NCI-H1694 (cell line): ENCODE measurements around the gene WDR5.

Experiments used
- DNase-seq: peaks from one replicate; lab custom pipeline; 2025; lab: John Stamatoyannopoulos, UW

WDR5 gene

GRCh38 chr9:134159566-134160245 is 23.8 kb downstream of the WDR5 start:
- DNase-seq: no peak

DNA sequence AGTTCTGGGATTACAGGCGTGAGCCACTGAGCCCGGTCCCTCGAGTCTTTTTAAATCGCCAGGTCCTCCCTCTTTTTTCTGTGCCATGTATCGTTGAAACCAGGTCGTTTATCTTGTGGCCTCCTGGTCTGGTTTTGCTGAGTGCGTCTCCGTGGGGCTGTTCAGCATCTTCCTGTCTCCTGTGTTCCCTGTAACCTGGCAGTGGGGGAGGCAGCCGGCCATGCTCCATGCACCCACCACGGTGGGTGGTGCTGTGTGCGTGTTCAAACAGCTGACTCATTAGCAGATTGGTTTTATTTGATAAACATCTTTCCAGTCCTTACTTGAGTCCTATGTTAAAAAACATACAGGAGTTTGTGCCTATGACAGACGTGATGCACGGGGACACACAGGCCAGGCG is 25.8 kb downstream of the WDR5 start:
- no peak for DNase-seq

DNA sequence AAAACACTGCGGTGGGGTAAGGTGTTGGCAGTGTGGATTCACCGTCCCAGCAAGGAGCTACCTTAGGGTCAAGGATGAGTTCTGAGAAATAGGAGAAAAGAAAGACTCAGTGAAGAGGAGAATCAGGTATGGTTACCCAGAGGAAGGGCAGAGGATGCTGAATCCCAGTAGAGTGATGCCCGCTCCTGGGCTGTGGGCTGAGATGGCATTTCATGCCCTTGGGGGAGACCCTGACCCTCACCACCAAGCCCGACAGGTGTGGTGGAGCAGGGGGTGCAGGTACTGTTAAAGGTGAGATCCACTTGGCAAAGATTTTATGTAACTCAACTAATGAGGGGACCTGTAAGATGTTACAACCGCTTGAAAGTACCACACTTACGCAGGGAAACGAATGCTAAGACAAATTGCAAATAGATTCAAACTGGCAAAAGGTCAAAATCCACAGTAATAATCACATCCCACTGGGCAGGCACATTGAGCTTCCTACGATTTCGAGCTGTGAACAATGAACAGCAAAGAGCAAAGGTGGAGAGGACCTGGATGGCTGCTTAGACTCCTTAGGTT is 26.4 kb downstream of the WDR5 start:
- DNase-seq: no peak

- DNase-seq: no peak
Observed at GRCh38 chr9:134162926-134163370, 27.1 kb downstream of the WDR5 start.

- DNase-seq: no peak
Observed at GRCh38 chr9:134163371-134164196, 27.7 kb downstream of the WDR5 start.

- no peak for DNase-seq
Observed at GRCh38 chr9:134164879-134165278, 29.0 kb downstream of the WDR5 start.

GRCh38 chr9:134165357-134166315 is 29.8 kb downstream of the WDR5 start:
- no peak for DNase-seq

- no peak for DNase-seq
Observed at GRCh38 chr9:134166374-134166773, 30.5 kb downstream of the WDR5 start.

GRCh38 chr9:134167530-134167931 is 31.6 kb downstream of the WDR5 start:
- DNase-seq: no peak

DNA sequence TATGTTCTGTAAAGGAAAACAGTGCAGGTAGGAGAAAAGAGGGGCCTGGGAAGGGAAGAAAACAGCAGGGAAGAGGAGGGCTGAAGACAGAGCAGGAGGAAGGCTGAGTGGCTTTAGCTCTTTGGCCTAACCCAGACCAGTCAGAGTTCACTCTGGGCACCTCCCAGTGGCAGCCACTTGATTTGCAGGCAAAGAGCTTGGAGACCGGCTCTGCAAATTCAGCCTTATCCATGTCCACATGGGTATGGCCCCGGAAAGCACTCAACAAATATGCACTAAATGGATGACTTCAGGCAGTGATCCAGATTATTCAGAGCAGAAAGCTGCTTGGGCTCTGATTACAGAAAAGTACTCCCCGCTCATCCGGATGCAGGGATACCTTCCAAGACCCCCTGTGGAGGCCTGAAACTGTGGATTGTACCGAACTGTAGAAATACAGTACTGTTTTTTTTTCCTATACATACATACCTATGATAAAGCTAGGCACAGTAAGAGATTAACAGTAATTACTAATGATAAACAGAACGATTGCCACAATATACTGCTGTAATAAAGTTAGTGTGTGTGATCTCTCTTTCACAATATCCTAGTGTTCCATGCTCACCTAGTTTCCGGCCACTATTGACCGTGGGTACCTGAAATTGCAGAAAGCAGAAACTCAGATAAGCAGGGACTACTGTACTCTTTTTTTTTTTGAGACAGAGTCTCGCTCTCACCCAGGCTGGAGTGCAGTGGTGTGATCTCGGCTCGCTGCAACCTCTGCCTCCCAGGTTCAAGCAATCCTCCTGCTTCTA is 33.1 kb downstream of the WDR5 start:
- no peak for DNase-seq

DNA sequence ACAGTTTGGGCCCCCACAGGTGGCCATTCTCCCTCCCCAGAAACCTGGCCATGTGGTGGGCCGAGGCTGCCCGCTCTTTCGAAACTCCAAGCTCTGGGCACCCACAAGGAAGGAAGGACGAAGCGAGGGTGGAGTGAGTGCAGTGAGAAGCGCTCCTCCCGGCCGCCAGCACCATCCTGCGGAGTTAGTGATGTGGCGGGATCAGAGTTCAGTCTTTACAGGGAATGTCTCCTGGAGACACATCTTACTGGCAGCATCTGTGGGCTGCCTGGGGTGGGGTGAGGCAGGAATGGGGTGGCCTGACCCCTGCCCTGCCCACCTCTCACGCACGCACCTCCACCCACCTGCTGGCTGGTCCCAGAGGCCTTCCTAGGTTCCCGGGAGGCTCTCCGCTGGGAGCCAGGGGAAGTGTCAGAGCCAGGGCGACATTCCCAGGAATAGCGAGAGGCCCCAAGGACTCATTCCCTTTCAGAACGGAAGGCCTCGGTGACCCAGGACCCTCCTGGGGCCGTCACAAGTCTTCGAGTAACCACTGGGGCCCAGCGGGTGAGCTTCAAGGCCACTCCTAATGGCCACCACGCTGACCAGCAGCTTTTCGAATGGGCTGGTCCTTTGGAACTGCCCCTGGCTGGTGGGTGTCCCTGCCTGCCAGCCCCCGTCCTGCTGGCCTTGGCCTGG is 34.0 kb downstream of the WDR5 start:
- DNase-seq: no peak

- DNase-seq: no peak
Observed at GRCh38 chr9:134170532-134171315, 34.8 kb downstream of the WDR5 start.

DNA sequence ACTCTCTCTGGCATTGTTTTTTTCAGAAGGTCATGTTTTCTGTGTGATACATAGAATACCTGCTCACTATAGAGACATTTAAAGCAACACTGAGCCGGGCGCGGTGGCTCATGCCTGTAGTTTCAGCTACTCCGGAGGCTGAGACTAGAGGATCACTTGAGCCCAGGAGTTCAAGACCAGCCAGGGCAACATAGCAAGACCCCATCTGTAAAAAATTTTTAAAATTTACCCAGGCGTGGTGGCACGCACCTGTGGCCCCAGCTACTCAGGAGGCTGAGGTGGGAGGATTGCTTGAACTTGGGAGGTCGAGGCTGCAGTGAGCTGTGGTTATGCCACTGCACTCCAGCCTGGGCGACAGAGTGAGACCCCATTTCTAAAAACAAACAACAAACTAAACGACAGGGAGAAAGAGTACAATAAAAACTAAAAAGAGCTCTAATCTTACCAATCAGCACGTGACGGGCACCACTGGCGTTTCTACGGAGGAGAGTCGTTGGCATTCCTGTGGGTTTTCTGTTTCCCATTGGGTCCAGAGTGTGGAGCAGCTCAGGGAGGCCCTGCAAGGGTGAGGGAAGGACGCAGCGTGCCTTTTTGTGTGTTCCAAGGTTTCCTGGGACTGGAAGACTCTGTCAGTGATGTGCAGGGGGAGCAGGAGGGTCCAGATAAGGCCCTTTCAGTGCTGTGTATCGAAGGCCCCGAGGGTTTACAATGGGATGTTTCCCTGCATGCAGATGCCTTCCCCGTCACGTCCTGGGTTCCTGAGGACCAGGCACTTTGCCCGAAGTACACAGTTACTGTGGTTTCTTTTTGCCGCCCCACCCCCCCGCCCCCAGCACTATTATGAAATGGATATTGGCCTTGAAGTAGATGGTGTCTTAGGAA is 35.7 kb downstream of the WDR5 start:
- no peak for DNase-seq

- no peak for DNase-seq
Observed at GRCh38 chr9:134172198-134173126, 36.6 kb downstream of the WDR5 start.

GRCh38 chr9:134173127-134174072 is 37.5 kb downstream of the WDR5 start:
- no peak for DNase-seq

- no peak for DNase-seq
Observed at GRCh38 chr9:134174073-134174449, 38.2 kb downstream of the WDR5 start.
